ENCODE measurements around the gene PCNX3.
A peak's percentile ranks its signal among the peaks of the same experiment; 100 is the strongest.

The PCNX3 gene

GRCh38 chr11:65622011-65622410 lies 6.4 kb downstream of the PCNX3 start:
- Histone ChIP-seq H3K4me1 (ENCODE audit: insufficient read depth, low read length) (peaks cover 19% of the 10 kb centered on the region), H3K4me3 (ENCODE audit: low read depth in 1 of 2, low read length in 2 of 2) (no peak overlapping the region), H3K79me2 (ENCODE audit: insufficient read depth, low read length) (peaks cover 45% of the 10 kb centered on the region), H3K4me2 (ENCODE audit: insufficient read depth, low read length) (no peak overlapping the region), H3K36me3 (ENCODE audit: insufficient read depth, low read length) (peaks cover 95% of the 10 kb centered on the region), H2AFZ (ENCODE audit: low read depth, low read length) (no peak overlapping the region), H3K27me3 (ENCODE audit: insufficient read depth, low read length, poor library complexity) (no peaks in the 10 kb centered on the region), H3K9me3 (ENCODE audit: insufficient read depth, low read length, severe bottlenecking) (no peaks in the 10 kb centered on the region), H4K20me1 (ENCODE audit: insufficient read depth, low read length) (peaks cover 64% of the 10 kb centered on the region), H3K9ac (ENCODE audit: low read depth, low read length) (no peak overlapping the region), H3K27ac (ENCODE audit: low read length) (no peak overlapping the region)
- TF ChIP-seq EZH2 (IDR thresholded peaks at IDR 0.05; ENCODE audit: borderline replicate concordance, low read depth, low read length, severe bottlenecking) (no peak), CTCF (IDR thresholded peaks at IDR 0.05; ENCODE audit: borderline replicate concordance, extremely low read depth, low read length, poor library complexity, severe bottlenecking) (no peak)
- no peak for DNase-seq
- ATAC-seq (ENCODE audit: insufficient read depth, low read depth) = no peak

GRCh38 chr11:65623177-65623576 lies 7.6 kb downstream of the PCNX3 start:
- no peak for ATAC-seq (ENCODE audit: insufficient read depth, low read depth)
- Histone ChIP-seq H3K9me3 (ENCODE audit: insufficient read depth, low read length, severe bottlenecking) (no peaks in the 10 kb centered on the region), H3K27ac (ENCODE audit: low read length) (no peak overlapping the region), H3K27me3 (ENCODE audit: insufficient read depth, low read length, poor library complexity) (no peaks in the 10 kb centered on the region), H3K9ac (ENCODE audit: low read depth, low read length) (no peak overlapping the region), H2AFZ (ENCODE audit: low read depth, low read length) (no peak overlapping the region), H3K4me1 (ENCODE audit: insufficient read depth, low read length) (peaks cover 7% of the 10 kb centered on the region), H3K4me3 (ENCODE audit: low read depth in 1 of 2, low read length in 2 of 2) (no peak overlapping the region), H3K79me2 (ENCODE audit: insufficient read depth, low read length) (peaks cover 33% of the 10 kb centered on the region), H4K20me1 (ENCODE audit: insufficient read depth, low read length) (peaks cover 57% of the 10 kb centered on the region), H3K36me3 (ENCODE audit: insufficient read depth, low read length) (peaks cover 95% of the 10 kb centered on the region), H3K4me2 (ENCODE audit: insufficient read depth, low read length) (no peak overlapping the region)
- no peak for TF ChIP-seq EZH2 (IDR thresholded peaks at IDR 0.05; ENCODE audit: borderline replicate concordance, low read depth, low read length, severe bottlenecking)
- no peak for TF ChIP-seq CTCF (IDR thresholded peaks at IDR 0.05; ENCODE audit: borderline replicate concordance, extremely low read depth, low read length, poor library complexity, severe bottlenecking)
- no peak for DNase-seq

GRCh38 chr11:65623852-65624616 lies 8.5 kb downstream of the PCNX3 start:
- Histone ChIP-seq H3K36me3 (ENCODE audit: insufficient read depth, low read length) (peaks cover 95% of the 10 kb centered on the region), H3K4me2 (ENCODE audit: insufficient read depth, low read length) (no peak overlapping the region), H3K4me1 (ENCODE audit: insufficient read depth, low read length) (no peaks in the 10 kb centered on the region; the same call in none of the 2 replicates), H4K20me1 (ENCODE audit: insufficient read depth, low read length) (peaks cover 49% of the 10 kb centered on the region), H2AFZ (ENCODE audit: low read depth, low read length) (no peak overlapping the region), H3K79me2 (ENCODE audit: insufficient read depth, low read length) (peaks cover 24% of the 10 kb centered on the region), H3K27me3 (ENCODE audit: insufficient read depth, low read length, poor library complexity) (no peaks in the 10 kb centered on the region), H3K4me3 (ENCODE audit: low read depth in 1 of 2, low read length in 2 of 2) (no peak overlapping the region), H3K9me3 (ENCODE audit: insufficient read depth, low read length, severe bottlenecking) (no peaks in the 10 kb centered on the region), H3K27ac (ENCODE audit: low read length) (no peak overlapping the region), H3K9ac (ENCODE audit: low read depth, low read length) (no peak overlapping the region)
- no peak for TF ChIP-seq EZH2 (IDR thresholded peaks at IDR 0.05; ENCODE audit: borderline replicate concordance, low read depth, low read length, severe bottlenecking)
- no peak for TF ChIP-seq CTCF (IDR thresholded peaks at IDR 0.05; ENCODE audit: borderline replicate concordance, extremely low read depth, low read length, poor library complexity, severe bottlenecking)
- no peak for DNase-seq
- 0 out of 3 replicates have a peak, but pooled peaks have one; percentile 6 for ATAC-seq (ENCODE audit: insufficient read depth, low read depth)
